ENCODE data around the gene UTF1.

The UTF1 gene

DNA sequence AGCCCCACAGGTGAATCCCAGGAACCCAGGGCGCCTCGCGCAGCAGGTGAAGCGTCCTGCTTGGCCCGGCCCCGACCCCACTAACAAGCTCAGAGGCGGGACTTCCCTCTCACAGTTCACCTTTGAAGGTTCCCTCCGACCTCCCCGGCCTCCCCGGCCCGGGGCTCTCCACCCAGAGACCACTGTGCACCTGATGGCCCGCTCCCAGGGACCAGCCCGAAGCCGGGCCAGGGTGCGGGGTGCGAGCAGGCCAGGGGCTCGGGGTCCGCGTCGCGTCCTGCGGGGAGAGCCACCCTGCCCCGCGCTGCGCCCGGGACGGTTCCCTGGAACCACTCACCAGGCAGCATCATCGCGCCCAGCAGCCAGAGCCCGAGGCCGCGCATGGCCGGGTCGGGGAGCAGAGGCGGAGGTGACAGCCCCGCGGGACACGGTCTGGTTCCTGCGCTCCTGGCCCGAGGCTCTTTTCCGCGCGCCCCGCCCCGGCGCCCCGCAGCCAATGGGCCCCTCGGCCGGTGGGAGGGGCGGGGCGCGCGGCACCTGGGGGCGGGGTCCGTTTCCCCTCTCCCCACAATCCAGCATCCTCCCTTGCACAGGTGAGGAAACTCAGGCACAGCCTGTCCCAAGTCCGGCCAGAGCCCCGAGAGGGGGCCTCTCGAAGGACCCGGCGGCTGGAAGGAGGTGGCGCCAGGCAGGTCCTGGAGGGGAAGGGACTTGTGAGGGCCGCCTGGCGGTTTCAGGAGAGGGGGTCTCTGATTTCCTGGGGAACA lies 46.6 kb downstream of the UTF1 start, which contains the start of gene ADAM8:
TSS of gene ADAM8 (minus strand) at position 434 of the 767 bp plus-strand sequence. CDS start at position 383, 51 bp downstream.
- Mint-ChIP-seq H3K36me3 (peaks cover 17% of the 10 kb centered on the region), H3K4me3 (peak within 1 kb of the TSS; percentile 86), H3K27ac (peak within 1 kb of the TSS; percentile 80), H3K4me1 (peaks cover 55% of the 10 kb centered on the region), H3K9me3 (no peaks in the 10 kb centered on the region), H3K27me3 (no peaks in the 10 kb centered on the region)
- peak; percentile 71 for ATAC-seq

DNA sequence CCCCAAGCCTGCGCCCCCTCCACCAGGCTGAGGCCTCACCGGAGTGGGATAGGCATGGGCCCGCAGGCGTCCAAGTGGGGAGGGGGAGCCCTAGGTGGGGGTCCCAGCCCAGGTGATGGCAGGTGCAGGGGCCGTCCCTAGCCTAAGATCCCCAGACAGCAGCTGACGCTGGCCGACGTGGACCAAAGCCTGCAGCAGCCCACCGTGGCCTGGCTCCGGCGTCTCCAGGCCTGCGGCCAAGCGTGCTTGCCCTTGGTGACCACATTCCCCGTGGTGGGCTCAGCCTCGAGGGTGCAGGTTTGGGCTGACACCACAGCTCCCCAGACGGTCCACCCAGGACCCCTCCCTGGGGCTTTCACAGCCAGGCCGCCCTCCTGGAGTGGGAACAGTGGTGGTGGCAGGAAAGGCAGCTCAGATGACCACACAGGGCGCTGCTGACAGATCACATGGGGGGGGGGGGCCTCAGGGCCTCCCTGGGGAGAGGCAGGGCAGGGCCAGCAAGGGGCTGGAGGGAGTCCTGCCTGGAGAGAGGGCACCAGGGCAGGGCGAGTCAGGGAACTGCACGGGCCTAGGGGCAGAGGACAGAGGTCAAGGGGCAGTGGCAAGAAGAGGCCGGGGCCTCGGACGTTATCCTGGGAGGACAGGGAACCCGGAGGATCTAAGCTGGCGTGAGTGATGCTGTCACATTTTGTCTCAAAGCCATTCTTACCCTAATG lies 47.4 kb downstream of the UTF1 start:
- Mint-ChIP-seq H3K36me3 (peaks cover 18% of the 10 kb centered on the region), H3K9me3 (no peaks in the 10 kb centered on the region), H3K4me3 (no peak overlapping the region), H3K4me1 (peaks cover 55% of the 10 kb centered on the region), H3K27ac (peak overlapping the region; percentile 80), H3K27me3 (no peaks in the 10 kb centered on the region)
- ATAC-seq, result no peak

DNA sequence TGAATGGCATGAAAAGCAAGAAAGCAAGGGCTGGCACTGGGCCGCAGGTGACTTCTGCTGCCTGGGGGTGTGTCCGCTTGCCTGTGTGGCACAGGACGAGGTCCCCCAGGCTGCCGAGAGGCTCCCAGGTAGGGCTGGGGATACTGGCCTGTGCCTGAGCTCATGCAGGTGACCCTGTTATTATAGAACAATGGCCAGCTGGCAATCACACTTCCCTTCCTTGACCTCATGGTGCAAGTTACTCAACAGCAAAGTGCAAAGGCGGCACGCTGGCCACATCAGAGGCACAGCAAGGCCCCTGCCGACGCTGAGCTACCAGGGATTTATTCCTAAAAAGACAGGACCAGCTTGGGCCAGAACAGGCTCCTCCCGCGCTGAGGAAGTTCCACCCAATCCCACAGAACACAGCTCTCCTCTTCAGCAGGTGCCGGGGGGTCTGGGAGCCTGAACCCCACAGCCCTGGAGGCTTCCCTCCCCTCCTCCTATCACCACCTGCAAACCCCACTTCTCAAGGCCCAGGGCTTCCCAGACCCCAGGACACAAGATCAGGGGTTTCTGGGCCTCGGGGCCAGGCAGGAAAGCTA lies 48.1 kb downstream of the UTF1 start:
- Mint-ChIP-seq H3K4me1 (peaks cover 55% of the 10 kb centered on the region), H3K27me3 (no peaks in the 10 kb centered on the region), H3K9me3 (no peaks in the 10 kb centered on the region), H3K4me3 (peak overlapping the region; percentile 77), H3K36me3 (peaks cover 19% of the 10 kb centered on the region), H3K27ac (peak overlapping the region; percentile 80)
- no peak for ATAC-seq

- Mint-ChIP-seq H3K4me3 (peak overlapping the region; percentile 77), H3K9me3 (no peaks in the 10 kb centered on the region), H3K4me1 (peaks cover 55% of the 10 kb centered on the region), H3K27me3 (no peaks in the 10 kb centered on the region), H3K27ac (peak overlapping the region; percentile 80), H3K36me3 (peaks cover 25% of the 10 kb centered on the region)
- ATAC-seq, result peak; percentile 63
Observed at GRCh38 chr10:133278577-133279265, 48.7 kb downstream of the UTF1 start.

- no peaks in the 10 kb centered on the region for H3K9me3 Mint-ChIP-seq
- ATAC-seq, result no peak
- H3K4me3 Mint-ChIP-seq, result no peak overlapping the region
- H3K27ac Mint-ChIP-seq, result peak overlapping the region; percentile 80
- H3K4me1 Mint-ChIP-seq, result peaks cover 54% of the 10 kb centered on the region
- no peaks in the 10 kb centered on the region for H3K27me3 Mint-ChIP-seq
- peaks cover 33% of the 10 kb centered on the region for H3K36me3 Mint-ChIP-seq
Observed at GRCh38 chr10:133279326-133280226, 49.6 kb downstream of the UTF1 start.

GRCh38 chr10:133280391-133281059 lies 50.5 kb downstream of the UTF1 start:
- Mint-ChIP-seq H3K4me1 (peaks cover 45% of the 10 kb centered on the region), H3K9me3 (no peaks in the 10 kb centered on the region), H3K27me3 (no peaks in the 10 kb centered on the region), H3K36me3 (peaks cover 43% of the 10 kb centered on the region), H3K27ac (peak overlapping the region; percentile 80), H3K4me3 (no peak overlapping the region)
- no peak for ATAC-seq

DNA sequence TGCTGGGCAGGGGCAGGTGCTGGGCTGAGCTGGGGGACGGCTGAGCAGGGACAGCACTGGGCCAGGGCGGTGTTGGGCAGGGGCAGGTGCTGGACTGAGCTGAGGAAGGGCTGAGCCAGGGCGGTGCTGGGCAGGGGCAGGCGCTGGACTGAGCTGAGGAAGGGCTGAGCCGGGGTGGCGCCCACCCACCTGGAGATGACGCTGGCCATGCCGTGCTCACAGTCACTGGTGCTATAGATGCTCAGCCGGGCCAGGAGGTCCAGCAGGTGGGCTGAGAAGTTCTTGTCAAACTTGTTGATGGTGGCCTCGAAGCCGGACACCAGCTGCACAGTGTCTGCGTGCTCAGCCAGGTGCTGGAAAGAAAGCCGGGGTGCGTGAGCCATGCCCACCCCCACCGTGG lies 51.1 kb downstream of the UTF1 start:
- Mint-ChIP-seq H3K36me3 (peaks cover 48% of the 10 kb centered on the region), H3K4me3 (no peak overlapping the region), H3K4me1 (peaks cover 39% of the 10 kb centered on the region), H3K9me3 (no peaks in the 10 kb centered on the region), H3K27ac (no peak overlapping the region), H3K27me3 (no peaks in the 10 kb centered on the region)
- no peak for ATAC-seq

All from stimulated activated memory B cell treated with anti-CD40 and anti-IgM and Interleukin-4, amounts not matched to agents 10 μg/mL and 1 μg/mL and 100 μg/mL, for 72 hours (primary cell).